Smooth muscle cell (in vitro differentiated cells): ENCODE data around the gene ZNF888. TPM values are rescaled to one million over a fixed set of nuclear protein-coding genes. Genes with fewer than 3 reads are reported as not detected.
"Not testable (repeated sequence)": the region's sequence is repeated elsewhere in the genome, so short reads cannot be mapped to it uniquely, and the experiment has no call there.

Experiments used
- DNase-seq: peaks from one replicate; lab custom pipeline; 2025; ENCODE audit not compliant: unreplicated experiment; lab: John Stamatoyannopoulos, UW
- H2AFZ ChIP-seq: fragments of 200-600 bp; sonication (generic); 2 replicates; pipeline ENCODE4 v1.6.0; 2016; ENCODE audit warnings: antibody characterized with exemption, low read depth, mild to moderate bottlenecking
- H3F3A ChIP-seq: fragments of 200-600 bp; sonication (generic); 2 replicates; pipeline ENCODE4 v1.6.0; 2017; ENCODE audit warnings: antibody characterized with exemption, low read depth
- H3K27ac ChIP-seq: fragments of 200-600 bp; sonication (generic); 2 replicates; pipeline ENCODE4 v1.5.1; 2016; ENCODE audit warnings: low read depth, mild to moderate bottlenecking
- H3K27me3 ChIP-seq: fragments of 200-600 bp; sonication (generic); 2 replicates; pipeline ENCODE4 v1.6.1; 2016; ENCODE audit warnings: low read depth, mild to moderate bottlenecking
- H3K36me3 ChIP-seq: fragments of 200-600 bp; sonication (generic); 2 replicates; pipeline ENCODE4 v1.5.1; 2016; ENCODE audit warnings: low read depth
- H3K4me1 ChIP-seq: fragments of 200-600 bp; sonication (generic); 2 replicates; pipeline ENCODE4 v1.5.1; 2016; ENCODE audit warnings: low read depth
- H3K4me2 ChIP-seq: fragments of 200-600 bp; sonication (generic); 2 replicates; pipeline ENCODE4 v1.6.0; 2016; ENCODE audit warnings: mild to moderate bottlenecking
- H3K4me3 ChIP-seq: fragments of 200-600 bp; sonication (generic); 2 replicates; pipeline ENCODE4 v1.5.1; 2016; ENCODE audit warnings: mild to moderate bottlenecking
- H3K79me2 ChIP-seq: fragments of 200-600 bp; sonication (generic); 2 replicates; pipeline ENCODE4 v1.6.0; 2016; ENCODE audit warnings: low read depth, mild to moderate bottlenecking
- H3K9ac ChIP-seq: fragments of 200-600 bp; sonication (generic); 2 replicates; pipeline ENCODE4 v1.6.0; 2016; ENCODE audit warnings: low read depth
- H3K9me3 ChIP-seq: fragments of 200-600 bp; sonication (generic); replicated peaks from 2 replicates; pipeline ENCODE4 v1.5.1; 2016; ENCODE audit warnings: low read depth
- H4K20me1 ChIP-seq: fragments of 200-600 bp; sonication (generic); 2 replicates; pipeline ENCODE4 v1.6.0; 2016; ENCODE audit warnings: low read depth
- CTCF ChIP-seq: fragments of 200-600 bp; sonication (generic); IDR thresholded peaks from 2 replicates; pipeline ENCODE4 v1.5.1; 2017; ENCODE audit warnings: borderline replicate concordance, mild to moderate bottlenecking, antibody characterized with exemption; ENCODE audit not compliant: insufficient read depth, poor library complexity, severe bottlenecking
- WGBS: methylation state at CpG from one replicate; pipeline ENCODE4 v1.1.7; 2016; ENCODE audit warnings: low lambda C conversion rate; 5-methylcytosine and 5-hydroxymethylcytosine counted together
- polyA plus RNA-seq: library from polyadenylated mRNA; unstranded; fragments of >200 nt; fragmentation: Nextera tagmentation; extraction: Ambion mirVana; gene quantifications from 2 replicates; pipeline ENCODE4 v1.2.1, GENCODE V29; 2016
- total RNA-seq: library from RNA; depleted of rRNA; stranded (reverse); fragments of >200 nt; gene quantifications from 2 replicates; pipeline ENCODE4 v1.2.3, GENCODE V29; 2014

The ZNF888 gene
- total and polyA plus RNA-seq, 2 experiments from 2014 or later: 1.6 to 8.6 TPM

- no peaks in the 10 kb centered on the region for H3K36me3 ChIP-seq
- no peak overlapping the region for H3K9ac ChIP-seq
- no peaks in the 10 kb centered on the region for H3F3A ChIP-seq
- no peak for TF ChIP-seq CTCF
- H3K4me3 ChIP-seq: no peak overlapping the region
- no peaks in the 10 kb centered on the region for H4K20me1 ChIP-seq
- H3K4me2 ChIP-seq: no peak overlapping the region
- H3K9me3 ChIP-seq: no peaks in the 10 kb centered on the region
- WGBS: 97% methylated on average over 5 of the region's 5 CpGs
- no peak overlapping the region for H3K27ac ChIP-seq
- no peaks in the 10 kb centered on the region for H3K4me1 ChIP-seq
- H3K79me2 ChIP-seq: peaks cover 8% of the 10 kb centered on the region
- H2AFZ ChIP-seq: no peak overlapping the region
- no peak for DNase-seq
- no peaks in the 10 kb centered on the region for H3K27me3 ChIP-seq
Measured at GRCh38 chr19:52917531-52917930, 5.7 kb downstream of the ZNF888 start.

GRCh38 chr19:52910648-52911047 lies 12.6 kb downstream of the ZNF888 start:
- no peak overlapping the region for H2AFZ ChIP-seq
- no peaks in the 10 kb centered on the region for H3K4me1 ChIP-seq
- no peaks in the 10 kb centered on the region for H3K9me3 ChIP-seq
- 100% methylated on average over 1 of the region's 1 CpG for WGBS
- H3K27me3 ChIP-seq: no peaks in the 10 kb centered on the region
- H3K36me3 ChIP-seq: peaks cover 15% of the 10 kb centered on the region
- no peak overlapping the region for H3K4me3 ChIP-seq
- no peak overlapping the region for H3K4me2 ChIP-seq
- no peak overlapping the region for H3K27ac ChIP-seq
- no peak overlapping the region for H3K9ac ChIP-seq
- H3K79me2 ChIP-seq: no peaks in the 10 kb centered on the region
- H4K20me1 ChIP-seq: no peaks in the 10 kb centered on the region
- no peak for DNase-seq
- no peak for TF ChIP-seq CTCF
- H3F3A ChIP-seq: no peaks in the 10 kb centered on the region

GRCh38 chr19:52904052-52904780 lies 19.0 kb downstream of the ZNF888 start:
- H2AFZ ChIP-seq, H3K27ac ChIP-seq, H3K9me3 ChIP-seq, H3F3A ChIP-seq, DNase-seq, H3K4me2 ChIP-seq, H4K20me1 ChIP-seq, H3K9ac ChIP-seq, H3K4me1 ChIP-seq, H3K4me3 ChIP-seq, H3K79me2 ChIP-seq, H3K27me3 ChIP-seq: not testable (repeated sequence)
- 87% methylated on average over 16 of the region's 16 CpGs for WGBS
- H3K36me3 ChIP-seq: peaks cover 15% of the 10 kb centered on the region

- TF ChIP-seq CTCF: no peak
- 88% methylated on average over 3 of the region's 3 CpGs for WGBS
- H3K9me3 ChIP-seq: no peaks in the 10 kb centered on the region
Measured at GRCh38 chr19:52901842-52902241, 21.4 kb downstream of the ZNF888 start.

GRCh38 chr19:52898596-52898995 lies 24.6 kb downstream of the ZNF888 start:
- peak overlapping the region; percentile 92 for H3K27ac ChIP-seq
- not testable (repeated sequence) for DNase-seq, H3F3A ChIP-seq, H4K20me1 ChIP-seq, H3K9me3 ChIP-seq, H3K36me3 ChIP-seq, H3K27me3 ChIP-seq
- H3K79me2 ChIP-seq: peaks cover 33% of the 10 kb centered on the region
- H3K4me1 ChIP-seq: peaks cover 14% of the 10 kb centered on the region
- H3K4me3 ChIP-seq: peak overlapping the region; percentile 78
- H3K4me2 ChIP-seq: peak overlapping the region; percentile 99
- peak overlapping the region; percentile 77 for H2AFZ ChIP-seq
- WGBS: 74% methylated on average over 10 of the region's 10 CpGs
- H3K9ac ChIP-seq: peak overlapping the region; percentile 88

More at GRCh38 chr19:52901842-52902241, 21.4 kb downstream of the ZNF888 start:
- H3K27me3 ChIP-seq: no peaks in the 10 kb centered on the region
- no peak overlapping the region for H3K27ac ChIP-seq
- DNase-seq: no peak
- no peak overlapping the region for H3K4me2 ChIP-seq
- peaks cover 9% of the 10 kb centered on the region for H3F3A ChIP-seq
- H3K4me1 ChIP-seq: peaks cover 5% of the 10 kb centered on the region
- peaks cover under 1% of the 10 kb centered on the region for H3K79me2 ChIP-seq
- H2AFZ ChIP-seq: no peak overlapping the region
- H3K9ac ChIP-seq: no peak overlapping the region
- no peaks in the 10 kb centered on the region for H4K20me1 ChIP-seq
- no peak overlapping the region for H3K4me3 ChIP-seq
- H3K36me3 ChIP-seq: peaks cover 1% of the 10 kb centered on the region
